HT-29 (cell line): ENCODE measurements around the gene LIX1. TPM values are rescaled to one million over a fixed set of nuclear protein-coding genes. Genes with fewer than 3 reads are reported as not detected.
"Not testable (repeated sequence)": the region's sequence is repeated elsewhere in the genome, so short reads cannot be mapped to it uniquely, and the experiment has no call there.

Experiments
- DNase-seq: peaks from one replicate; pipeline ENCODE4 v3.0.0-alpha.2; 2015; ENCODE audit warnings: low spot score
- total RNA-seq: library from RNA; depleted of rRNA; stranded (reverse); fragments of >200 nt; shearing (Covaris generic); gene quantifications from 2 replicates; pipeline ENCODE4 v1.2.3, GENCODE V29; 2014; rRNA removed

Gene LIX1
- not detected in 2 replicates for total RNA-seq

DNA sequence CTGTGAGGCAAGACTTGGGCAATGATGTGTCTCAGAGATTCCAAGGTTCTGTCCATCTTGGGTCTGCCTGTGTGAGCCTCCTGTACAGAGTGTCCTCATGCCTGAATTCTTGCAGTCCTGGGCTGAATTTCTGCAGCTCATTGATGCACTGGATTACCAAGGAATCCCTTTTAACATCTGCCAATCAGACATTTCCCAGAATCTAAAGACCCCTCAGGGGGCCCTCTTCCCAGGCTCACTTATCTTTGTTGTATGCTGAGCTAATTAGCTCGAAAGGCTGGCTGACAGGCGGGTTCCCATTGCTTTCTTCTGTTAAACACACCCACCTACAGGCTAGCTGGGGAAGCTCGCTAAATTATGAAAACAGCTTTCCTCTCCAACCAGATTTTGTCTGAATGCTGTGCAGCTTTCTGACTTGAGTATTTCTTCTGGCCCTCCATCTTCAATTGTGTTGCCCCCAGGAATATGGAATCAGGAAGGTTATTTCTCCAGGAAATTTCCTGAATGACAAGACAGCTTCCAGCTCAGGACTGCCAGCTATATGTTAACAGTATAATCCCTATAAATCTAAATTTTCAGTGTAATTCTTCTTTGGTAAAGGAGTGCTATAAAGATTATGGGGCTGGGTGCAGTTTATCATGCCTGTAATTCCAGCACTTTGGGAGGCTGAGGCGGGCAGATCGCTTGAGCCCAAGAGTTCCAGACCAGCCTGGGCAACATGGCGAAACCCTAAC, at the start of gene LIX1:
LIX1 (minus strand) TSS at position 91 of the 734 bp plus-strand sequence; CDS start at position 56, 35 bp downstream.
- DNase-seq: peak; percentile 51

DNA sequence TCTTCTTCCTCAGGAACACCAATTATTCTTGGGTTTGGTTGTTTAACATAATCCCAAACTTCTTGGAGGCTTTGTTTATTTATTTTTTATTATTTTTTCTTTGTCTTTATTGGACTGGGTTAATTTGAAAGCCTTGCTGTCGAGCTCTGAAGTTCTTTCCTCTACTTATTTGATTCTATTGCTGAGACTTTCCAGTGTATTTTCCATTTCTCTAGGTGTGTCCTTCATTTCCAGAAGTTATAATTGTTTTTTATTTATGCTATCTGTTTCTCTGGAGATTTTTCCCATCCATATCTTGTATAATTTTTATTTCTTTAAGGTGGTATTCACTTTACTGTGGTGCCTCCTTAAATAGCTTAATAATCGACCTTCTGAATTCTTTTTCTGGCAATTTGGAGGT, 49.5 kb upstream of the LIX1 start:
- no peak for DNase-seq

GRCh38 chr5:97189523-97189922, 47.1 kb upstream of the LIX1 start:
- not testable (repeated sequence) for DNase-seq

DNA sequence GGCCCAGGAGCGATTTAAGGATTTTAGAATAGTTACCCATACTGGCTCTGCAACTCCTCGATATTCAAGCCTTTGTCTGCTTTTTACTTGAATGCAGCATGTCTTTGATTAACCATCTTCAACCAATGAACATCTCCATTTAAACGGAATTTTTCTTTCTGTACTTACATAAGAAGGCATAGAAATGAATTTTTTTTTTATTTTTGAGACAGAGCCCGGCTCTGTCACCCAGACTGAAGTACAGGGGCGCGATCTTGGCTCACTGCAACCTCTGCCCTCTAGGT, 41.5 kb upstream of the LIX1 start:
- DNase-seq: no peak

GRCh38 chr5:97183100-97183929, 40.9 kb upstream of the LIX1 start, which contains the start of gene RIOK2:
Gene RIOK2, minus strand, starts transcription at chr5:97183247. Its CDS starts 56 bp downstream, at chr5:97183191.
- peak; percentile 98 for DNase-seq

DNA sequence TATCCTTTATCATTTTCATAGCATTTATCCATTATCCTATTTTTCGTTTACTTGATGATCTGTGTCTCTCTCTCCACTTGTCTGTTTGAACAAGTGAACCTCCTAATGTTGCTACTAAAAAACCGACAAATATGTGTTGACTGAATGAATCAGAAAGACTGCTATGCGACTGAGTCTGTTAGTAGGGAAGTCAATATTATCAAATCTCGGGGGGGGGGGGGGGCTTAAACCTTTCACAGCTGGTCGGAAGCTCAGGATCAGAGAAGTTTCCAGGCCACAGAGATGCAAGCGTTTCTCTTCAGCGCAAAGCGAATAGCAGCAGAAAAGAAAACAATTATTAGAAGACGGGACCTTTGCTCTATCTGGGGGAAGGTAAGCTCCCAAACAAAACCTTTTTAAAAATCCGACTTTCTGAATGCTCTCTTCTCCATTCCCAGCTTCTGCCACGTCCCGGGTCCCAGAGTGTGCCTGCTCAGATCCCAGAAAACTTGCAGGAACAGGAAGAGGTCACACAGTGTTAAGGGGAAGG, 40.2 kb upstream of the LIX1 start:
- no peak for DNase-seq

GRCh38 chr5:97181856-97182545, 39.6 kb upstream of the LIX1 start:
- DNase-seq: peak; percentile 32

DNA sequence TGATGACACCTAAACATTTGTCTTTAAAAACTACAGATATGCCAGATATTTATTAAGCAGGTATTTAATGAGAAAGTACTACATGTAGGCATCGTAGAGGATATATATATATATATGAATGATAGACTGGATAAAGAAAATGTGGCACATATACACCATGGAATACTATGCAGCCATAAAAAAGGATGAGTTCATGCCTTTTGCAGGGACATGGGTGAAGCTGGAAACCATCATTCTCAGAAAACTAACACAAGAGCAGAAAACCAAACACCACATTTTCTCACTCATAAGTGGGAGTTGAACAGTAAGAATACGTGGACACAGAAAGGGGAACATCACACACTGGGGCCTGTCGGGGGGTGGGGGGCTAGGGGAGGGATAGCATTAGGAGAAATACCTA, 37.0 kb upstream of the LIX1 start:
- not testable (repeated sequence) for DNase-seq

- no peak for DNase-seq
Observed at GRCh38 chr5:97172227-97172626, 29.8 kb upstream of the LIX1 start.

- no peak for DNase-seq
Observed at GRCh38 chr5:97171703-97172102, 29.3 kb upstream of the LIX1 start.

DNA sequence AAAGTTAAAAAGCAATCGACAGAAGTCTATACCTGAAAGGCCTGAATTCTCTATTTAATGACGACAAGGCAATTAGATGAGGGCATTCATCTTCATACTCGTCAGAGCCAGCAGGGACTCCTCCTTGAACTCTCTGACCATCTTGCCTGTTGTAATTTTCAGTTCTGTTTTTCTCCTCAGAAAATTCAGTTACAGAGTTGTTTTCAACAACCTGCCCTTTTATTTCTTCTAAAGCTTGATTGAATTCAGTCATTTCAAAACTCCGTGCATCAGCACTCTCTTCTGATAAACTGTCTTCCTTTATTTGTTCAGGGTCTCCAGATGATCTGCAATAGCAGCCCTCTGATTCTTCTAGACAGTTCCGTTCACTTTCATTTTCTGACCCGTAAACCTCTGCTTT, 25.0 kb upstream of the LIX1 start:
- DNase-seq: no peak

GRCh38 chr5:97165726-97166125, 23.3 kb upstream of the LIX1 start:
- DNase-seq: peak; percentile 11

GRCh38 chr5:97164846-97165245, 22.4 kb upstream of the LIX1 start:
- DNase-seq: no peak

DNA sequence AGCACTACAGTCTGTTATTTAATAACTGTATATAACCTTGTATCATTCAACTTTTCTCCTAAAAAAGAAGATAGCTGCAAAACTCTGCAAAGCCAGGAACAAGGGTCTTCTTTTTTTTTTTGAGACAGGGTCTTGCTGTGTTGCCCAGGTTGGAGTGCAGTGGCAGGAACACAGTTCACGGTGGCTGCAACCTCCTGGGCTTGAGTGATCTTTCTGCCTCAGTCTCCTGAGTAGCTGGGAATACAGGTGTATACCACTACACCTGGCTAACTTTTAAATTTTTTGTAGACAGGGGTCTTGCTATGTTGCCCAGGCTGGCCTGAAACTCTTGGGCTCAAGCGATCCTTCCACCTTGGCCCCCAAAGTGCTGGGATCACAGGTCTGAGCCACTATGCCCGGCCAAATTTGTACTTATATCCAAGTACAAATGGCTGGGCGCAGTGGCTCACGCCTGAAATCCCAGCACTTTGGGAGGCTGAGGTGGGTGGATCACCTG, 21.4 kb upstream of the LIX1 start:
- no peak for DNase-seq

- DNase-seq: peak; percentile 30
Observed at GRCh38 chr5:97163360-97163764, 21.0 kb upstream of the LIX1 start.

GRCh38 chr5:97162045-97162444, 19.6 kb upstream of the LIX1 start:
- DNase-seq: peak; percentile 87

- DNase-seq: no peak
Observed at GRCh38 chr5:97157689-97158088, 15.3 kb upstream of the LIX1 start.

DNA sequence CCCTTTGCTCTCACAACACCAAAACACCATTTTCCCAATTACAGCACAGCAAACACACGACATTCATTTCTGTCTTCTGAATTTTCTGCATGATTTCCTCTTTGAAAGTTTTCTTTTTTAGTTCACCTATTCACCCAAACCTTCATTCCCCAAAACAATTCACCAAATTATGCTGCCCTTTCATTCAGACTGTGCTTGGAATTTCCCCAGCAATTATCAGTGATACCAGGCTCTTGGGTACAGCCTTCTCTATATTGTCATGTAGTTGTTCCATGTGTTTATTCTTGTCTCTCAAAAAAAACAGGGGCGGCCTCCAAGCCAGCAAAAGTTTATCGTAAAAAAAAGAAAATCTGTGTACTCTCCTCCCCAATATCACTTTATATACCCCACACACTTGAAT, 9.0 kb upstream of the LIX1 start:
- DNase-seq: no peak

- no peak for DNase-seq
Observed at GRCh38 chr5:97150401-97150800, 8.0 kb upstream of the LIX1 start.

- DNase-seq: no peak
Observed at GRCh38 chr5:97149709-97150108, 7.3 kb upstream of the LIX1 start.

DNA sequence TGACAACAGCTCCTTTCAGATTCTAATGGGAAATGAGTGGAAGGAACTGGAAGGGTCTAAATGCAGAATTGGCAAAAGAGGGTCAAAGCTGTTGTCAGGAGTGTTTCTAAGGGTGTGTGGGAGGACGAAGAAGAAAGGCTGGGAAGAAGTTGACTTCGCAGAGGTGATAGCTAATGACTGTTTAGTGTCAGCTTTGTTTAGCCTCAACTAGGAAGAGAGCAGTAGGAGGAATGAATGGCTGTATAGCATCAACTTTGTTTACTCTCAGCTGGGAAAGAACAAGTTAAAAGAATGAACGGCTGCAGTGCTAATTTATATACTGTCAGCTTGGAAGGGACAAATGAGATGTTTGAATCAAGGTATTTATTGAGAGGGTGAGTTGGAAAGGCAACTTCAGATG, 5.9 kb upstream of the LIX1 start:
- DNase-seq: no peak

DNA sequence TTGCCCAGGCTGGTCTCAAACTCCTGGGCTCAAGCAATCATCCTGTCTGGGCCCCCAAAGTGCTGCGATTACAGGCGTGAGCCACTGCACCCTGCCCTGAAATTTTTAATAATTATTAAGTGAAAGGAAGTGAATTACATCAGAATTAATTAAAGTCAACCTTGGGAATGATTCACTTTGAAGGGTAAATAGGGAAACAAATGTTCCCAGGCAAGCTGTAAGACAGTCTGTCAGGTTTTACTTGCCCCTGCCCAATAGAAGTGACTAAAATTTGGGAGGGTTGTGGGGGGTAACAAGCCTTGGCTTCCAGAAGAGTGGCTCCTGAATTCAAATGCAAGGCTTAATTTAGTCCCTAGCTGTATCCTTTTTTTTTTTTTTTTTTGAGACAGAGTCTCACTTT, 1.3 kb upstream of the LIX1 start:
- DNase-seq: no peak
